ENCODE data around the gene SLC22A3.
"Not testable (repeated sequence)": the region's sequence is repeated elsewhere in the genome, so short reads cannot be mapped to it uniquely, and the experiment has no call there.

Gene SLC22A3

GRCh38 chr6:160337301-160337700 is 10.9 kb upstream of the SLC22A3 start:
- DNase-seq: no peak

GRCh38 chr6:160337991-160338390 is 10.2 kb upstream of the SLC22A3 start:
- DNase-seq: no peak

- DNase-seq: no peak
Measured at GRCh38 chr6:160343144-160343543, 5.0 kb upstream of the SLC22A3 start.

GRCh38 chr6:160344271-160344670 is 3.9 kb upstream of the SLC22A3 start:
- peak; percentile 8 for DNase-seq

GRCh38 chr6:160347259-160348222 is 637 bp upstream of the SLC22A3 start:
- no peak for DNase-seq

GRCh38 chr6:160349020-160349441 is 853 bp downstream of the SLC22A3 start:
- DNase-seq: no peak

GRCh38 chr6:160349814-160350350 is 1.7 kb downstream of the SLC22A3 start:
- no peak for DNase-seq

- DNase-seq: no peak
Measured at GRCh38 chr6:160353950-160354496, 5.8 kb downstream of the SLC22A3 start.

GRCh38 chr6:160355001-160355400 is 6.8 kb downstream of the SLC22A3 start:
- DNase-seq: no peak

GRCh38 chr6:160356074-160356744 is 8.0 kb downstream of the SLC22A3 start:
- no peak for DNase-seq

- no peak for DNase-seq
Measured at GRCh38 chr6:160357088-160357487, 8.9 kb downstream of the SLC22A3 start.

- peak; percentile 65 for DNase-seq
Measured at GRCh38 chr6:160358225-160359119, 10.3 kb downstream of the SLC22A3 start.

- DNase-seq: no peak
Measured at GRCh38 chr6:160360955-160361354, 12.8 kb downstream of the SLC22A3 start.

- no peak for DNase-seq
Measured at GRCh38 chr6:160362556-160362955, 14.4 kb downstream of the SLC22A3 start.

- DNase-seq: no peak
Measured at GRCh38 chr6:160363016-160363996, 15.1 kb downstream of the SLC22A3 start.

GRCh38 chr6:160365117-160365516 is 16.9 kb downstream of the SLC22A3 start:
- DNase-seq: no peak

GRCh38 chr6:160367798-160368547 is 19.8 kb downstream of the SLC22A3 start:
- no peak for DNase-seq

- no peak for DNase-seq
Measured at GRCh38 chr6:160368670-160369069, 20.5 kb downstream of the SLC22A3 start.

GRCh38 chr6:160373601-160374000 is 25.4 kb downstream of the SLC22A3 start:
- not testable (repeated sequence) for DNase-seq

GRCh38 chr6:160374836-160375560 is 26.8 kb downstream of the SLC22A3 start:
- DNase-seq: no peak

Data from islet precursor cell (in vitro differentiated cells).